Measurements from ENCODE around the gene COX7B2.

Gene COX7B2, protein sequence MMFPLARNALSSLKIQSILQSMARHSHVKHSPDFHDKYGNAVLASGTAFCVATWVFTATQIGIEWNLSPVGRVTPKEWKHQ

DNA sequence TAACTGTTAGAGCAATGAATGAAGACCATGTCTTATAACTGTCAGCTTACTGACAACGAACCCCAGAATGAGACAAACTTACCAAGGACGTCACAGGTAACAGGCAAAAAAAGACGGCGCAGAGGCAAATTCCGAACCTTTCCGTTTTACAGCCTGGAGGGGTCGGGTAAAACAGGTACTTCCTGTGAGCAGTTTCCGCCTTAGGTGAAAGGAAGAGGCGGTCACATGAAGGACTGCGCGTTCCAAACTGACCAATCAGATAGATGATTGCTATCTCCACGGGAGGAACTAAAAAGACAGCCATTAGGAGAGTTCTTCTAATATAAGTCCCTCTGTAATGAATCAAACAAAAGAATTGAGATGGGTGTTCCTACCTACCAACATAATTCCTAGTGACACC is at the start of gene COX7B2:
TSS of gene COX7B2 (minus strand) at position 168 of the 400 bp plus-strand sequence. CDS start 174,053 bp downstream, outside the sequence.
- DNase-seq, result no peak

DNA sequence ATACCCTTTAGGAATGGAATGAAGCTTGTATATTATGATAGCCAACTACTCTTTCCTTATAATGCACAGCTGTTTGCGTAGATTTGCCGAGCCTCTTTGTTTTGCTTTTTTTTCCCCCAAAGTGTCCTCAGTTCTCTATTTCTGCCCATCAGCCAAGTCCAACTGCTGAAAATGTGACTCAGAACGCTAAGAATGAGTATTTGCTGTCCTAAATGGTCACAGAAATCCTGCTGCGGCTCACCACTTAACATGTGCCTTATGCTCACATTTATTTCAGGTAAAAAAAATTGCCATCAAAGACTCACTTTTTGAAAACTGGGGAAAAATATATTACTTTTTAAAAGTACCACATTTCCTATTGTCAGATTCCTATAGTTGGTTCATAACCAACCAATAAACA is 47.4 kb upstream of the COX7B2 start:
- DNase-seq, result no peak

GRCh38 chr4:46955601-46956000 is 46.6 kb upstream of the COX7B2 start:
- DNase-seq, result no peak

DNA sequence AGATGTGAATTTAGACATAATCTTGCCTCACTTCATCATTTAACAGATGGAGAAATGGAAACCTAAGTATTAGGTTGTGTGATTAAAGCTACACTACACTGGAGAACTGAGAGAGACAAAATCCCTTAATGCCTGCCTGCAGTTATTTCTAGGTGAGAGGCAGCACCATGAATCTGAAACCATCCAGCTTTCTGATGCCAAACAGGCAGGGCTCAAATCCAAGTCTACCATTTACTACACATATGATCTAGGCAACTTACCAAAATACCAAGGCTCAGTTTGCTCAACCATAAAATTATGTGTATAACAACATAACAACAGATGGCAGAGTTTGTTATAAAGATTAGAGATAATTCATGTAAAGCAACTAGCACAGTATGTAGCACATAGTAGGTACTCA is 45.6 kb upstream of the COX7B2 start:
- DNase-seq, result no peak

DNA sequence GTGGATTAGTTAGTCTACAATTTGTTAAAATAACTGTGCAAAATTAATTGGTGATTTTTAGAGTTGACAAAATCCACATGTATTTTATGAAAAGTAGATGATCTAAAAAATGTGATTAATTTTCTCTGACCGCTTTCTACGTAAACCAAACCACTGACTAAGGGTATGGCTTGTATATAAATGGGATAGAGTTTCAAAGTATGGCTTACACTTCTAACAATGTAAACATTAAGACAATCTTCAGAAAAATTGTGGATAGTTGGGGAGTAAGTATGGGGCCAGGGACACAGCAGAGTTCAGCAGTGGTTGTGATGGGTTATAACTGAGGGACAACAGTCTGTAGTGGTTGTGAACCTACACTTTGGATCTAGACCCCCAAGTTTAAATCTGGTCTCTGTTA is 44.5 kb upstream of the COX7B2 start:
- DNase-seq, result no peak

DNA sequence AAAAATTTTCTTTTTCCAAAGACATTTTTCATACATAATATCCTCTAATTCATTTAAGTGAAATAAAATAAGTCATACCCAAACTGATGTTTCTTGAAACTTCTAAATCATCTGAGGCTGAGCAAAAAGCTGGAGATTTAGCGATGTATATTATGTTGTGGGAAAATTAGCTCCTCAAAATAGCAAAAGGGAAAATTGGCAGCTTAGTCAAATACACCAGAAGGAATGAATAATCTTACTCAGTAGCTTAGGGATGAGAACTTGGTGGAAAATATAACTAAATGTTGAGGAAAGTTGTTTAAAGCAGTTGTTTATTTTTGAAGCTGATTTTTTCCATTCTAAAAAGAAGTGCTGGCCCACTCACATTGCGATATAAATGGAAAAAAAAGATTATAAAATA is 43.4 kb upstream of the COX7B2 start:
- no peak for DNase-seq

GRCh38 chr4:46950826-46951225 is 41.8 kb upstream of the COX7B2 start:
- no peak for DNase-seq

GRCh38 chr4:46949822-46950221 is 40.8 kb upstream of the COX7B2 start:
- DNase-seq, result no peak

DNA sequence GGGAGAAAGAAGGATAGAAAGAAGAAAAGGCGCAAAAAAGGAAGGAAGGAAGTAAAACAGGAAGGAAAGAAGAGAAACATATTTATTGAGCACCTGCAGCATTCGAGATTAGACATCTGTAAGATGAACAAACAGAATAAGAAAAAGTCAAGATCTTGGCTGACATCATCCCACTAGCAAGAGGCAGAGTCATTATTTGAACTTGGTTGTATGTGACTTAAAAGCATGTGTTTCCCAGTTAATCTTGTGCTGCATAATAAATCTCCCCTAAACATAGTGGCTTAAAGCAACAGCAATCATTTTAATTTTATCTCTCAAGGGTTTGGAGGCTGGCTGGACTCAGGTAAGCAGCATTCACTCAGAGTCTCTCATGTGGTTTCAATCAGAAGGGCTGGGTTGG is 38.5 kb upstream of the COX7B2 start:
- DNase-seq, result no peak

DNA sequence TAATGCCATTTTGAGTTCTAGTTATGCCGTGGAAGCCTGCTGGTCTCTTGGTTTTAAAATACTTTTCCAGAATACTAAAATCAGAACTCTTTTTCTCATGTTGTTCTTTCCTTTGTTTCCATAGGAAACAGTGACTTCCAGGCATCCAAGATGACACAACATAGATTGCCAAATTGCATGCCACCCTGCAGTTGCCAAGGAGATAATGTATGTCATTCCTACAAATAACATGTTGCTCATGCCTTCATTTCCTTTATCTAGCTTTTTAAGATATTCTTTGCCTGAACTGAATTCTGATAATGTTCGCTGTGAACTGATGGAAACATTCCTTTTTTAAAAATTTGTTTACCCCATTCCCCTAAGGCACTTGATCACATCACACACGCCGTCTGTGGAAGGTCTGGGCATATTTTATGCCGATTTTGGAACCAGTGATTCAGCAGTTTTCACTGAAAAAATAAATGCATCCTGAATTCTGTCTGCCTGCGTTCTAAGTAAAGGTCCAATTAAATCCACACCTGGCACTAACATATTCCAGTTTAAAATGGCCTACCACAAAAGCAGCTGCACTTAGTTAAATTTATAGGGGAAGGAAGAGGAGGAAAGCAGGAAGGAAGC is 38.0 kb upstream of the COX7B2 start:
- no peak for DNase-seq

DNA sequence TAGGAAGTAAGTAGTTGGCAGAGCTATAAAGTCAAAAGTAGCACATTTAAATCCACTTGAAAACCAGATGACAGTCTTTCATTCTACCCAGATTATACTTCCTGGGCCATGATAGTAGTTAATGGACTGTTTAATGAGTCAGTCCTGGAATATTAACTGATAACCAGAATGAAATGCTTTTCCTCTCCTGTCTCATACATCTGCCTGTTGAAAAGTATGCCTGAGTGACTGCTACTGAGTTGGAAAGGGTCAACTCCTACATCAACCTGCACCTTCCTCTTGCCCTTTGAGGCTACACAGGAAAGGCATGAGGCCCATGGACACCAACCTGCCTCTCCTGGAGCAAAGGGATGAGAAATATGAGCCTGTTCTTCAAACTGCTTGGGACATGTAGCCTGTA is 36.0 kb upstream of the COX7B2 start:
- no peak for DNase-seq

GRCh38 chr4:46944345-46944744 is 35.3 kb upstream of the COX7B2 start:
- DNase-seq, result no peak

DNA sequence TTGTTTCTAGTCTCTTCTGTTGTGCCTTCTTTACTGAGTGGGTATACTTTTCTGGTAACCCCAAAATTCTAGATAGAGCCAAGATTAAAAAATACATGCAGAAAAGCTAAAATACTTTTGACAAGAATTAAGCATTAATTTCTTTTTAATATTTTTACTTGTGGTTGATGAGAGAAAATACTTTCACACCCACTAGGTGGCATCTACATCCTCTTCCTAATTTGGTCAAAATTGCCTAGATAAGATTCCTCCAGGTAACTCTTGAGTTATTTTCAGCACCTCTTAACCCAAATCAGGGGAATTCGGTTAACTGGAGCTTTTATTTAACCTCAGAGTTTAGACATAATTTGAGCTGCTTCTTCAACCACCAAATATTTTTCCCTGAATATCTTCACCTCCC is 28.4 kb upstream of the COX7B2 start:
- no peak for DNase-seq

DNA sequence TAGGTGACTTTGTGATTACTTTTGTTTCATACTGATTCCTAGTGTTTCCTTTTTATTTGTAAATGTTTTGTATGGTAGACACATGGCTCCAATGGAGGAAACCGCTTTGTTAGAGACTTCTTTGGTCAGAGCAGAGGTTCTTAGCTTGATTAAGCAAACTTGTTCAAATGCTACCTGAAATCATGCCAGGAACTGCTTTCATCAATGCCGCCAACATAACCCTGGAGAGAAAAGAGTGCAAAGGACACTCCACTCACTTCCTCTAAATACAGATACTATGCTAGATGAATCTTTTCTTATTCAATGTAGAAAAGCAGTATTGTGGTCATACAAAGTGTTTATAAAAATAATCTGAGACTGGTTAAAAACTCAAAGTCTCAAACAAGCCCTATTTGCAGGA is 25.7 kb upstream of the COX7B2 start:
- DNase-seq, result no peak

DNA sequence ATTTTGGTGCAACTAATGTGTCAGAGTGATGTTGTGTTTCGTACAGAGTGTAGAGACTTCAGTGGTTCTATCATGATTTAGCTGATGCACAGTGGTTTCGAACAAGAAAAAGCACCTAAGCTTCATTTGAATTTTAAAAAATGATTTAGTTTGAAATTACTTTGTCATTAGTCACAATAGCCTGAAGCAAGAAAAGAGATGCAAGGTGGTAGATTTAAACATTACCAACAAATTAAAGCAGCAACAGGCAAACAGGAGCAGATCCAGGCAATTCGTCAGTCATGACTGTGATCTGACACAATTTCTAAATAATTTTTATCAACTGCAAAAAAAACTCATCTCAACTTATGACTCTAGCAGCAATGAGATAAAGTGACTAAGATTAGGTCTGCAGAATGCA is 24.6 kb upstream of the COX7B2 start:
- DNase-seq, result no peak

DNA sequence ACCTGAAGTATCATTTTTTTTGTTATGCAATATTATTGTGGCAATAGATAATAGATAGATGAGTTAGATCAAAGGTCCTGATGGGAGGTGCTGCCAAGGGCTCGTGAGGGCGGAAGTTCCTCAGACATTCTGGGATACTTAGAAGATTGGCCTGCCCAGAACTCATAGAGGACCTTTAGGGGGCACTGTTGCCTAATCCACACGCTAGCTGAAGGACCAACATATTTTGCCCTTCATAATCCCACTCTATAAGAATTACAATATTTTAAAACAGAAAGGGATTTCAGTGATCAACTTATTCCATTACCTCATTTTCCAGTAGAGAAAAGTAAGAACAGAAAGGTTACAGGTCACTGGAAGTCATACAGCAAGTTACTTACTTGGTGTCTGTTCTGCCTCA is 22.9 kb upstream of the COX7B2 start:
- DNase-seq, result peak; percentile 29

DNA sequence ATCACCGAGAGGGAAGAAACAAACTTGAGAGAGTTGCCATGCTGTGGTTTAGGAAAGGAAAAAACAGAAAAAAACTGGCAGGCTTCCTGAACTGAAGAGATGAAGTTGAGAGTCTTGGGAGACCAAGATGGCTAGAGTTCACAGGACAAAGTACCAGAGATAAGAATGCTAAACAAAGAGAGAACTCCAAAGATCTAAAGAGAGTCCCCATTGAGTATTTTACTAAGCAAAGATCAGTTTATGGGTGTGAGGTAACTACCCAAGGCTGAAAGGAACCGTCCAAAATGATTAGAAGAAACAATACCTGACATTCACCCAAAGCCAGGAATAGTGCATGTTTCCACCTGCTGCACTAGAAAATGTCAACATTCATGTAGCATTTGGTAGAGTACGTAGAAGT is 21.8 kb upstream of the COX7B2 start:
- no peak for DNase-seq

DNA sequence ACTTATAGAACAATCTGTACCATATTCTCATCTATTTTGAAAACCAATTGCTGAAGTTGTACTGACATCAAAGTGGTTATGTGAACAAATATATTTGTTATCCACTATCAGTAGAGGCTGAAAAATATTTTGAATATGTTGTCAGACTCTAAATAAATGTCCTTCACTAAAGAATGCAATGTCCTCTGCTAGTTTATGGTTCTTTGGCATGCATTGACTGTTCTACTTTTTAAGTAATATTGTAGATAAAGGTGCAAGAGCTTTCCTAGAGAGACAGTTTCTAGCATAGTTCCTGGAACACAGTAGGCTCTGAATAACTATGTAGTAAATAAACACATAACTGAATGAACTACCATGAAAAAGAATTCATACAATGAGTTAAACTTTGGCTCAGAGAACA is 18.2 kb upstream of the COX7B2 start:
- DNase-seq, result no peak

DNA sequence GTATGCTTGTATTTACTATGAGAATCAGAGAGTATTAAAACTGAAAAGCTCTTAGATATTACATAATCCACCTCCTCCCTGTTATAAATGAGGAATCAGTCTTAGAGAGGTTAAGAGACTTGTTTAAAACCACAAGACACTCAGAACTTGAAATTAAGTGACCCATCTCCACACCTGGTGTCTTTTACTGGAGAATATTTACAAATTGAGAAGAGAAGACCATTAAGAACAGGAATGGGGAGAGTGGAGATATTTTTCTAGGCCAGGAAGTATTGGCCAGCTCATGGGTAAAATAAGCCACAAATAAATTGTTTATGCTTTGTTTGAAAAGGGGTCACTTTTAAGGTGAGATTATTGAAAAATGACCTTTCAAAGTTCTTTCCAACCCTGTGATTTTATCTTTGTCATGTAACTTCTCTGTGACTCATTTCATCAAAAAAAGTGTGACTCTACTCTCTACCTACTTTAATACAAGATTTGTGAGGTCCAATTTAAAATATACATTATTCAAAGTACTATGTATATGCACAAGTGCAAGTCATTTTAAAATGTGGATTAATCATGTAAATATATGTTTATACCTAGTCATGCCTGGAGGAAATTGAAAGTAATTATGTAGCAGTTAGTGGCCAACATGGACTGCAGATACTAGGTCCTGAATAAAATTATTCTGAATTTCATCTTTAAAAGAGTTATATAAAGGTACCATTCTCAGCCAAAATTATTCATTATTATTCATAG is 15.9 kb upstream of the COX7B2 start:
- no peak for DNase-seq

GRCh38 chr4:46922205-46922604 is 13.2 kb upstream of the COX7B2 start:
- DNase-seq, result no peak

- no peak for DNase-seq
Measured at GRCh38 chr4:46908148-46908547, 897 bp downstream of the COX7B2 start.

GRCh38 chr4:46900082-46900481 is 9.0 kb downstream of the COX7B2 start:
- DNase-seq, result no peak

DNA sequence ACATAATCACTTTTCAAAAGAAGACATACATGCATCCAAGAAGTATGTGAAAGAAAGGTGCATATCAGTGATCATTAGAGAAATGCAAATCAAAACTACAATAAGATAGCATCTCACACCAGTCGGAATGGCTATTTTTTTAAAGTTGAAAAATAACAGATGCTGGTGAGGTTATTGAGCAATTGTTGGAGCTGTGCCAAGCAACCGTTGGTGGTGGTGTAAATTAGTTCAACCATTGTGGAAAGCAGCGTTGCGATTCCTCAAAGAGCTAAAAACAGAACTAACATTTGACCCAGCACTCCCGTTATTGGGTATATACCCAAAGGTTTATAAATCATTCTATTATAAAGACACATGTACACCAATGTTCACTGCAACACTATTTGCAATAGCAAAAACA is 14.2 kb downstream of the COX7B2 start:
- DNase-seq, result no peak

DNA sequence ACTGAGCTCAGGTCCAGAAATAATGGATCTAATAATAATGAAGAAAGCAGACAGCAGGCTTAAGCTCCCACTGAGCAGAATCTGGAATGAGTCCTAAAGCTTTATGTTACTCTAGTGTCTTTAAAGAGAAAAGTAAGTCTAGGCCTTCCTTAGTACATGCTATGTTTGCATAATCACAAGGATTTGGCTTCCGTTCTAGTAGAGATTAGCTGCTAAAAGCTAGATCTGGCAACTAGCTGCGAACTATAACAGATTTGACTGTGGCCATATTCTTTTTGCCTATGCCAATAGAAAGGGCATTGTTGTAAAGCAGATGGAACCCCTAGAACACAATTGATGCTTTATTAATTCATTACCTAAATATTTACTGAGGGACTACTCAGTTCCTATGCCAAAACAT is 19.0 kb downstream of the COX7B2 start:
- DNase-seq, result no peak

DNA sequence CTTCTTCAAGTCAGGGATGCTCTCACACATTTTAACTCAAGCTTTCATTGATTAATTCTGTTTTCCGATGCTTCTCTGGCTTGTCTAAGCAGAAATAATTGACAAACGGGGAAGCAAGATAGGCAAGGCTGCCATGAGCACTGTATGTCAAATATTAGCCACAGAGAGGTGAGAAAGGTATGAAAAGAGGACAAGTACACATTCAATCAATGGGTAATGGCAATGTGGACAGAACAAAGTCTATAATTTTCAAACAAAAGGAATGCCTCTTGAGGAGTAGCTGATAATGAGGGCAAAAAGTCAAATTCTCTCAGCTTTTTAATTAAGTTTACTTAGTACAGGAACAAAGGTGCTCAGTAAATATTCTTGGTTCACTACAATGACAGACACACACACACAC is 19.6 kb downstream of the COX7B2 start:
- no peak for DNase-seq
